ENCODE data around the gene PARD3B. TPM values are rescaled to one million over a fixed set of nuclear protein-coding genes. Genes with fewer than 3 reads are reported as not detected.

PARD3B gene
- total and polyA plus RNA-seq, 2 of the 8 experiments (the other 6 are each of a cell fraction or from before 2014, with no cell fraction given) = 1.2 to 5.7 TPM

DNA sequence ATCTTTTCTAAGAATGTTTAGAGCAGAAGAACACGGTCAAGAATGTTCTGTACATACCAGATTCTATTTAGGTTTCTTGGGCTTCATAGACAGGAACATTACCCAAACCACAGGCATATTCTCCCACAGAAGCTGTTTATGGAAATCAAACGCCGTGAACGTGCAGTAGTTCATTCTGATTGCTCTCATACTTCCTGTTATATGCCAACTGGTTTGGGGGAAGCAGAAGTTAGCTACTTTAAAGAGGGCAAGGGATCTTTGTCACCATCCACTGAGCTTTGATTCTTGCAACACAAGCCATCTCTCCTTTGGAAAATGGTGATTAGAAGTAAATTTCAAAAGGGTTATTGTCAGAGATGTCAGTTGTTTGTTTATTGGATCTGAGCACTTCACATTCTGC is 954.8 kb downstream of the PARD3B start (continued):
- TF ChIP-seq, protein P1, sequence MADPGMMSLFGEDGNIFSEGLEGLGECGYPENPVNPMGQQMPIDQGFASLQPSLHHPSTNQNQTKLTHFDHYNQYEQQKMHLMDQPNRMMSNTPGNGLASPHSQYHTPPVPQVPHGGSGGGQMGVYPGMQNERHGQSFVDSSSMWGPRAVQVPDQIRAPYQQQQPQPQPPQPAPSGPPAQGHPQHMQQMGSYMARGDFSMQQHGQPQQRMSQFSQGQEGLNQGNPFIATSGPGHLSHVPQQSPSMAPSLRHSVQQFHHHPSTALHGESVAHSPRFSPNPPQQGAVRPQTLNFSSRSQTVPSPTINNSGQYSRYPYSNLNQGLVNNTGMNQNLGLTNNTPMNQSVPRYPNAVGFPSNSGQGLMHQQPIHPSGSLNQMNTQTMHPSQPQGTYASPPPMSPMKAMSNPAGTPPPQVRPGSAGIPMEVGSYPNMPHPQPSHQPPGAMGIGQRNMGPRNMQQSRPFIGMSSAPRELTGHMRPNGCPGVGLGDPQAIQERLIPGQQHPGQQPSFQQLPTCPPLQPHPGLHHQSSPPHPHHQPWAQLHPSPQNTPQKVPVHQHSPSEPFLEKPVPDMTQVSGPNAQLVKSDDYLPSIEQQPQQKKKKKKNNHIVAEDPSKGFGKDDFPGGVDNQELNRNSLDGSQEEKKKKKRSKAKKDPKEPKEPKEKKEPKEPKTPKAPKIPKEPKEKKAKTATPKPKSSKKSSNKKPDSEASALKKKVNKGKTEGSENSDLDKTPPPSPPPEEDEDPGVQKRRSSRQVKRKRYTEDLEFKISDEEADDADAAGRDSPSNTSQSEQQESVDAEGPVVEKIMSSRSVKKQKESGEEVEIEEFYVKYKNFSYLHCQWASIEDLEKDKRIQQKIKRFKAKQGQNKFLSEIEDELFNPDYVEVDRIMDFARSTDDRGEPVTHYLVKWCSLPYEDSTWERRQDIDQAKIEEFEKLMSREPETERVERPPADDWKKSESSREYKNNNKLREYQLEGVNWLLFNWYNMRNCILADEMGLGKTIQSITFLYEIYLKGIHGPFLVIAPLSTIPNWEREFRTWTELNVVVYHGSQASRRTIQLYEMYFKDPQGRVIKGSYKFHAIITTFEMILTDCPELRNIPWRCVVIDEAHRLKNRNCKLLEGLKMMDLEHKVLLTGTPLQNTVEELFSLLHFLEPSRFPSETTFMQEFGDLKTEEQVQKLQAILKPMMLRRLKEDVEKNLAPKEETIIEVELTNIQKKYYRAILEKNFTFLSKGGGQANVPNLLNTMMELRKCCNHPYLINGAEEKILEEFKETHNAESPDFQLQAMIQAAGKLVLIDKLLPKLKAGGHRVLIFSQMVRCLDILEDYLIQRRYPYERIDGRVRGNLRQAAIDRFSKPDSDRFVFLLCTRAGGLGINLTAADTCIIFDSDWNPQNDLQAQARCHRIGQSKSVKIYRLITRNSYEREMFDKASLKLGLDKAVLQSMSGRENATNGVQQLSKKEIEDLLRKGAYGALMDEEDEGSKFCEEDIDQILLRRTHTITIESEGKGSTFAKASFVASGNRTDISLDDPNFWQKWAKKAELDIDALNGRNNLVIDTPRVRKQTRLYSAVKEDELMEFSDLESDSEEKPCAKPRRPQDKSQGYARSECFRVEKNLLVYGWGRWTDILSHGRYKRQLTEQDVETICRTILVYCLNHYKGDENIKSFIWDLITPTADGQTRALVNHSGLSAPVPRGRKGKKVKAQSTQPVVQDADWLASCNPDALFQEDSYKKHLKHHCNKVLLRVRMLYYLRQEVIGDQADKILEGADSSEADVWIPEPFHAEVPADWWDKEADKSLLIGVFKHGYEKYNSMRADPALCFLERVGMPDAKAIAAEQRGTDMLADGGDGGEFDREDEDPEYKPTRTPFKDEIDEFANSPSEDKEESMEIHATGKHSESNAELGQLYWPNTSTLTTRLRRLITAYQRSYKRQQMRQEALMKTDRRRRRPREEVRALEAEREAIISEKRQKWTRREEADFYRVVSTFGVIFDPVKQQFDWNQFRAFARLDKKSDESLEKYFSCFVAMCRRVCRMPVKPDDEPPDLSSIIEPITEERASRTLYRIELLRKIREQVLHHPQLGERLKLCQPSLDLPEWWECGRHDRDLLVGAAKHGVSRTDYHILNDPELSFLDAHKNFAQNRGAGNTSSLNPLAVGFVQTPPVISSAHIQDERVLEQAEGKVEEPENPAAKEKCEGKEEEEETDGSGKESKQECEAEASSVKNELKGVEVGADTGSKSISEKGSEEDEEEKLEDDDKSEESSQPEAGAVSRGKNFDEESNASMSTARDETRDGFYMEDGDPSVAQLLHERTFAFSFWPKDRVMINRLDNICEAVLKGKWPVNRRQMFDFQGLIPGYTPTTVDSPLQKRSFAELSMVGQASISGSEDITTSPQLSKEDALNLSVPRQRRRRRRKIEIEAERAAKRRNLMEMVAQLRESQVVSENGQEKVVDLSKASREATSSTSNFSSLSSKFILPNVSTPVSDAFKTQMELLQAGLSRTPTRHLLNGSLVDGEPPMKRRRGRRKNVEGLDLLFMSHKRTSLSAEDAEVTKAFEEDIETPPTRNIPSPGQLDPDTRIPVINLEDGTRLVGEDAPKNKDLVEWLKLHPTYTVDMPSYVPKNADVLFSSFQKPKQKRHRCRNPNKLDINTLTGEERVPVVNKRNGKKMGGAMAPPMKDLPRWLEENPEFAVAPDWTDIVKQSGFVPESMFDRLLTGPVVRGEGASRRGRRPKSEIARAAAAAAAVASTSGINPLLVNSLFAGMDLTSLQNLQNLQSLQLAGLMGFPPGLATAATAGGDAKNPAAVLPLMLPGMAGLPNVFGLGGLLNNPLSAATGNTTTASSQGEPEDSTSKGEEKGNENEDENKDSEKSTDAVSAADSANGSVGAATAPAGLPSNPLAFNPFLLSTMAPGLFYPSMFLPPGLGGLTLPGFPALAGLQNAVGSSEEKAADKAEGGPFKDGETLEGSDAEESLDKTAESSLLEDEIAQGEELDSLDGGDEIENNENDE (IDR thresholded peaks at IDR 0.05; ENCODE audit: insufficient replicate concordance, low read length) = no peak

Data from H1 (cell line).